ENCODE measurements around the gene JADE1.

- no peak for TF ChIP-seq POLR2A (IDR thresholded peaks at IDR 0.05)
- TF ChIP-seq CTCF (IDR thresholded peaks at IDR 0.05), result no peak
- no peak for TF ChIP-seq POLR2AphosphoS5 (IDR thresholded peaks at IDR 0.05)
Observed at GRCh38 chr4:128861856-128862518, 52.5 kb downstream of the JADE1 start.
